Lung (tissue), 16 donors: ENCODE results near the gene PCDHB7. TPM values are rescaled to one million over a fixed set of nuclear protein-coding genes. Genes with fewer than 3 reads are reported as not detected.
"Not testable (repeated sequence)": the region's sequence is repeated elsewhere in the genome, so short reads cannot be mapped to it uniquely, and the experiment has no call there.

ENCODE experiments used
- ATAC-seq: fragments of 200-7000 bp; cut with Tn5 transposase; one replicate; pipeline ENCODE4 v1.9.1; 2020; ENCODE audit warnings: moderate number of reproducible peaks; ENCODE audit not compliant: insufficient read depth, low FRiP score
- DNase-seq, 3 donors: peaks; one replicate each; pipeline ENCODE4 v3.0.0-alpha.2; 2013 to 2017
- H3K27ac ChIP-seq, 2 donors: one replicate each; pipeline ENCODE4 v1.5.1; 2013; ENCODE audit warnings: mild to moderate bottlenecking in 2 of 2, moderate library complexity in 2 of 2, control low read depth in 1 of 2, inconsistent platforms in 1 of 2, low read depth in 1 of 2, low read length in 1 of 2
- H3K27me3 ChIP-seq, 3 donors: one replicate each; pipeline ENCODE4 v1.5.1; 2013; ENCODE audit warnings: low read length in 2 of 3; ENCODE audit not compliant: control insufficient read depth in 3 of 3, insufficient read depth in 3 of 3
- H3K36me3 ChIP-seq, 4 donors: one replicate each; pipeline ENCODE4 v1.5.1; 2013; ENCODE audit warnings: low read length in 4 of 4, mild to moderate bottlenecking in 1 of 4, moderate library complexity in 1 of 4; ENCODE audit not compliant: control insufficient read depth in 4 of 4, insufficient read depth in 4 of 4
- H3K4me1 ChIP-seq, 5 donors: one replicate each; pipeline ENCODE4 v1.5.1; 2013; ENCODE audit warnings: low read length in 5 of 5, mild to moderate bottlenecking in 2 of 5, moderate library complexity in 1 of 5; ENCODE audit not compliant: control insufficient read depth in 5 of 5, insufficient read depth in 5 of 5
- H3K4me3 ChIP-seq: one replicate; pipeline ENCODE4 v1.5.1; 2013; ENCODE audit warnings: mild to moderate bottlenecking, control low read depth, moderate library complexity
- H3K9ac ChIP-seq, 2 donors: one replicate each; pipeline ENCODE4 v1.5.1; 2013; ENCODE audit warnings: low read length in 2 of 2, control low read depth in 1 of 2; ENCODE audit not compliant: insufficient read depth in 1 of 2
- H3K9me3 ChIP-seq, 4 donors: one replicate each; pipeline ENCODE4 v1.5.1; 2013; ENCODE audit warnings: low read length in 3 of 4, mild to moderate bottlenecking in 1 of 4, moderate library complexity in 1 of 4; ENCODE audit not compliant: control insufficient read depth in 4 of 4, insufficient read depth in 3 of 4
- CTCF ChIP-seq: IDR thresholded peaks from 2 replicates; pipeline ENCODE4 v1.5.1; 2012; ENCODE audit warnings: mild to moderate bottlenecking; ENCODE audit errors: control extremely low read depth, extremely low read depth
- WGBS, 2 donors: extraction: QIAGEN DNeasy Blood & Tissue Kit; methylation state at CpG; one replicate each; pipeline ENCODE4 v1.1.7; 2013; 5-methylcytosine and 5-hydroxymethylcytosine counted together
- long read RNA-seq, 5 donors: transcript quantifications; one replicate each; lab custom pipeline, GENCODE V29; 2026
- polyA plus RNA-seq, 2 donors: library from polyadenylated mRNA; stranded (reverse); fragments of 200-250 nt; gene quantifications; one replicate each; pipeline ENCODE4 v1.2.1, GENCODE V29; 2013
- total RNA-seq, 2 donors: library from RNA; depleted of rRNA in 1 of 2; stranded (reverse); fragments of >200 nt in 1 of 2; gene quantifications; one replicate each; pipeline ENCODE4 v1.2.1, GENCODE V29; 2014 to 2021
- donor health status: control.
- donor health status: control.
- donor health status: Bipolar disorder and iron deficiency.
- donor health status: healthy.
- donor health status: DM: yes; HTN: yes; CAD: no.

PCDHB7 gene
- total RNA-seq, result 1 to 10 TPM; 2.8 to 4.7 TPM
- polyA plus RNA-seq, result under 1 TPM; 0.31 to 0.87 TPM
- long read RNA-seq, donor 1, transcript PCDHB7-201 (1 exons, 3,765 nt), result major isoform, 9 of 9 reads
- long read RNA-seq, donor 1, partial matches to known transcripts, result 0 of 9 reads
- long read RNA-seq, donor 1, other reads (novel, unspliced or antisense), result 0 of 9 reads
- long read RNA-seq, donor 2, transcript PCDHB7-201 (1 exons, 3,765 nt), result major isoform, 6 of 6 reads
- long read RNA-seq, donor 2, partial matches to known transcripts, result 0 of 6 reads
- long read RNA-seq, donor 2, other reads (novel, unspliced or antisense), result 0 of 6 reads
- long read RNA-seq, donor 3, transcript PCDHB7-201 (1 exons, 3,765 nt), result major isoform, 5 of 5 reads
- long read RNA-seq, donor 3, partial matches to known transcripts, result 0 of 5 reads
- long read RNA-seq, donor 3, other reads (novel, unspliced or antisense), result 0 of 5 reads
- long read RNA-seq, donor 4, partial matches to known transcripts, result 0 of 2 reads
- long read RNA-seq, donor 4, other reads (novel, unspliced or antisense), result 0 of 2 reads
- long read RNA-seq, donor 5, partial matches to known transcripts, result 0 of 3 reads
- long read RNA-seq, donor 5, other reads (novel, unspliced or antisense), result 0 of 3 reads

- H3K27ac ChIP-seq, result no peak within 1 kb of the TSS
- H3K9me3 ChIP-seq, result peaks cover 6 to 31% (median 17%) of the 10 kb centered on the region in 4 donors
- no peak for TF ChIP-seq CTCF
- no peaks in the 10 kb centered on the region for H3K27me3 ChIP-seq
- H3K4me3 ChIP-seq, result peak within 1 kb of the TSS; percentile 22
- 23 to 31% methylated on average over 20 of the region's 20 CpGs for WGBS, 2 donors
- DNase-seq, result peak in 2 of 3 donors; percentile 69 to 78
- H3K36me3 ChIP-seq, result peaks cover 0 to 3% (median 0%) of the 10 kb centered on the region in 4 donors
- peak within 1 kb of the TSS in 1 of 2 donors; percentile 58 for H3K9ac ChIP-seq
- no peak for ATAC-seq
- H3K4me1 ChIP-seq, result no peaks in the 10 kb centered on the region
Observed at GRCh38 chr5:141172381-141173204, at the start of gene PCDHB7. Gene PCDHB7 (plus strand): TSS chr5:141172644. CDS start chr5:141172836, 192 bp downstream.

- not testable (repeated sequence) for H3K36me3 ChIP-seq, DNase-seq, H3K9ac ChIP-seq, H3K27ac ChIP-seq, H3K27me3 ChIP-seq, H3K4me1 ChIP-seq, ATAC-seq, H3K4me3 ChIP-seq
- whole genome bisulfite sequencing, 2 donors, result 34 to 38% methylated on average over 38 to 67 of the region's 73 CpGs
- peaks cover 0 to 17% (median 6%) of the 10 kb centered on the region in 4 donors for H3K9me3 ChIP-seq
Observed at GRCh38 chr5:141123396-141124135, 48.9 kb upstream of the PCDHB7 start.

GRCh38 chr5:141127305-141127704, 45.1 kb upstream of the PCDHB7 start:
- H3K9me3 ChIP-seq, result peaks cover 0 to 16% (median 6%) of the 10 kb centered on the region in 4 donors
- TF ChIP-seq CTCF, result no peak
- no peak overlapping the region for H3K4me3 ChIP-seq
- 91% methylated on average over 1 of the region's 1 CpG for WGBS, 2 donors
- no peak overlapping the region for H3K27ac ChIP-seq
- ATAC-seq, result no peak
- no peaks in the 10 kb centered on the region for H3K4me1 ChIP-seq
- no peaks in the 10 kb centered on the region for H3K36me3 ChIP-seq
- no peak for DNase-seq
- no peaks in the 10 kb centered on the region for H3K27me3 ChIP-seq
- H3K9ac ChIP-seq, result no peak overlapping the region
